Trophoblast cell (in vitro differentiated cells and primary cell): ENCODE results near the gene NYNRIN.
"Not testable (repeated sequence)": the region's sequence is repeated elsewhere in the genome, so short reads cannot be mapped to it uniquely, and the experiment has no call there.

Experiments used
- DNase-seq, 2 donors: peaks; one replicate each; pipeline ENCODE4 v3.0.0-alpha.2; 2016
- H2AFZ ChIP-seq: 2 replicates; pipeline ENCODE4 v1.6.1; 2013; ENCODE audit warnings: low read length, moderate library complexity, mild to moderate bottlenecking; ENCODE audit not compliant: insufficient read depth, poor library complexity
- H2AK5ac ChIP-seq: 2 replicates; pipeline ENCODE4 v1.6.1; 2013; ENCODE audit warnings: mild to moderate bottlenecking, low read length
- H2BK120ac ChIP-seq: 2 replicates; pipeline ENCODE4 v1.6.1; 2013; ENCODE audit warnings: low read length, mild to moderate bottlenecking, moderate library complexity; ENCODE audit not compliant: insufficient read depth, poor library complexity
- H2BK12ac ChIP-seq: 2 replicates; pipeline ENCODE4 v1.6.1; 2013; ENCODE audit warnings: mild to moderate bottlenecking, low read length, moderate library complexity
- H2BK5ac ChIP-seq: 2 replicates; pipeline ENCODE4 v1.6.1; 2013; ENCODE audit warnings: low read length, low read depth, moderate library complexity, mild to moderate bottlenecking; ENCODE audit not compliant: poor library complexity
- H3K14ac ChIP-seq: 2 replicates; pipeline ENCODE4 v1.6.1; 2013; ENCODE audit warnings: mild to moderate bottlenecking, low read length
- H3K18ac ChIP-seq: 2 replicates; pipeline ENCODE4 v1.6.1; 2013; ENCODE audit warnings: mild to moderate bottlenecking, low read length
- H3K23ac ChIP-seq: 2 replicates; pipeline ENCODE4 v1.6.1; 2013; ENCODE audit warnings: low read length
- H3K27ac ChIP-seq: 2 replicates; pipeline ENCODE4 v1.5.1; 2013; ENCODE audit warnings: low read depth, mild to moderate bottlenecking, inconsistent platforms, low read length, moderate library complexity
- H3K27me3 ChIP-seq: 2 replicates; pipeline ENCODE4 v1.6.1; 2013; ENCODE audit warnings: inconsistent platforms, mild to moderate bottlenecking, low read length, moderate library complexity; ENCODE audit not compliant: insufficient read depth
- H3K36me3 ChIP-seq, 2 experiments: 1 replicate in 1 of 2; 2 replicates in 1 of 2; pipeline ENCODE4 v1.6.1; 2013; ENCODE audit warnings: low read length in 2 of 2, mild to moderate bottlenecking in 2 of 2, moderate library complexity in 1 of 2; ENCODE audit not compliant: insufficient read depth in 2 of 2, control insufficient read depth in 1 of 2
- H3K4ac ChIP-seq: 2 replicates; pipeline ENCODE4 v1.6.1; 2013; ENCODE audit warnings: low read depth, mild to moderate bottlenecking, low read length, moderate library complexity
- H3K4me1 ChIP-seq, 2 experiments: 1 replicate in 1 of 2; 2 replicates in 1 of 2; pipeline ENCODE4 v1.6.1; 2013; ENCODE audit warnings: low read length in 2 of 2, mild to moderate bottlenecking in 2 of 2, moderate library complexity in 1 of 2; ENCODE audit not compliant: insufficient read depth in 2 of 2, control insufficient read depth in 1 of 2
- H3K4me2 ChIP-seq: 2 replicates; pipeline ENCODE4 v1.6.1; 2013; ENCODE audit warnings: inconsistent platforms, mild to moderate bottlenecking, low read length, moderate library complexity
- H3K4me3 ChIP-seq: 2 replicates; pipeline ENCODE4 v1.5.1; 2013; ENCODE audit warnings: mild to moderate bottlenecking, low read depth, low read length, inconsistent platforms
- H3K79me1 ChIP-seq: one replicate; pipeline ENCODE4 v1.6.1; 2013; ENCODE audit warnings: low read length
- H3K79me2 ChIP-seq: 2 replicates; pipeline ENCODE4 v1.6.1; 2013; ENCODE audit warnings: low read length, mild to moderate bottlenecking; ENCODE audit not compliant: control insufficient read depth, insufficient read depth, poor library complexity
- H3K9ac ChIP-seq: 2 replicates; pipeline ENCODE4 v1.6.1; 2013; ENCODE audit warnings: mild to moderate bottlenecking, low read length
- H3K9me3 ChIP-seq: 2 replicates; pipeline ENCODE4 v1.6.1; 2013; ENCODE audit warnings: low read depth, mild to moderate bottlenecking, control low read depth, inconsistent platforms, low read length; ENCODE audit not compliant: insufficient read depth
- H4K12ac ChIP-seq: 2 replicates; pipeline ENCODE4 v1.6.1; 2013; ENCODE audit warnings: low read depth, mild to moderate bottlenecking, low read length, moderate library complexity
- H4K8ac ChIP-seq: 2 replicates; pipeline ENCODE4 v1.6.1; 2013; ENCODE audit warnings: low read depth, mild to moderate bottlenecking, low read length, moderate library complexity
- H4K91ac ChIP-seq: one replicate; pipeline ENCODE4 v1.6.1; 2013; ENCODE audit warnings: low read depth, mild to moderate bottlenecking, low read length, moderate library complexity
- WGBS: extraction: QIAGEN DNeasy Blood & Tissue Kit; methylation state at CpG from one replicate; pipeline ENCODE4 v1.1.7; 2013; ENCODE audit warnings: missing lambda C conversion rate; ENCODE audit not compliant: insufficient read length, insufficient coverage; ENCODE audit errors: extremely low coverage; 5-methylcytosine and 5-hydroxymethylcytosine counted together

Gene NYNRIN

DNA sequence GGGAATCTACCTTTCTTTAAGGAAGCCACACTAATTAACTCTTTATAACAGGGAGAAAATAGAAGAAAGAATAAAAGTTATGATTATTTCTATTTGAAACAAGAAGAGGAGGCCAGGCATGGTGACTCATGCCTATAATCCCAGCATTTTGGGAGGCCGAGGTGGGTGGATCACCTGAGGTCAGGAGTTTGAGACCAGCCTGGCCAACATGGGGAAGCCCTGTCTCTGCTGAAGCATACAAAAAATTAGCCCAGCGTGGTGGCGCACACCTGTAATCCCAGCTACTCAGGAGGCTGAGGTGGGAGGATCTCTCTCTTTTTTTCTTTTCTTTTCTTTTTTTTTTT lies 44.3 kb upstream of the NYNRIN start:
- H2AK5ac ChIP-seq, H4K12ac ChIP-seq, H3K18ac ChIP-seq, H3K9me3 ChIP-seq, H3K9ac ChIP-seq, H3K14ac ChIP-seq, H3K4ac ChIP-seq, DNase-seq, H3K23ac ChIP-seq, H3K4me3 ChIP-seq, H3K79me2 ChIP-seq, H3K27me3 ChIP-seq, H3K4me1 ChIP-seq, H3K4me2 ChIP-seq, H2BK5ac ChIP-seq, H3K79me1 ChIP-seq, H3K27ac ChIP-seq, H2BK12ac ChIP-seq, H2BK120ac ChIP-seq, H4K91ac ChIP-seq, H4K8ac ChIP-seq, H3K36me3 ChIP-seq, H2AFZ ChIP-seq: not testable (repeated sequence)
- no CpG with 5 or more reads among the region's 3 CpGs for WGBS

DNA sequence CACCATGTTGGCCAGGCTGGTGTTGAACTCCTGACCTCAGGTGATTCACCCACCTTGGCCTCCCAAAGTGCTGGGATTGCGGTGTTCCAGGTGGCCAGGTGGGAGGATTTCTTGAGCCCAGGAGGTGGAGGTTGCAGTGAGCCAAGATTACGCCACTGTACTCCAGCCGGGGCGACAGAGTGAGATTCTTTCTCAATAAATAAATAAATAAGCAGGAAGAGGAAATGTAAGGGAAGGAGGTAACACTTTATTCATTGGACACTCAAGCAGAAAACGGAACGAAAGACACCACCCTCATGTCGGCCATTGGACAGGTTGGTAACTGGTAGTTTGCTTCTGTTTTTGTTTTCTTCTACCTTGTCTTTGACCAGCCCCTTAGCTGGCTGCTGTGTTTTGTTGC lies 43.8 kb upstream of the NYNRIN start:
- no CpG with 5 or more reads among the region's 7 CpGs for WGBS
- no peak for DNase-seq
- H4K12ac ChIP-seq, result no peak overlapping the region

DNA sequence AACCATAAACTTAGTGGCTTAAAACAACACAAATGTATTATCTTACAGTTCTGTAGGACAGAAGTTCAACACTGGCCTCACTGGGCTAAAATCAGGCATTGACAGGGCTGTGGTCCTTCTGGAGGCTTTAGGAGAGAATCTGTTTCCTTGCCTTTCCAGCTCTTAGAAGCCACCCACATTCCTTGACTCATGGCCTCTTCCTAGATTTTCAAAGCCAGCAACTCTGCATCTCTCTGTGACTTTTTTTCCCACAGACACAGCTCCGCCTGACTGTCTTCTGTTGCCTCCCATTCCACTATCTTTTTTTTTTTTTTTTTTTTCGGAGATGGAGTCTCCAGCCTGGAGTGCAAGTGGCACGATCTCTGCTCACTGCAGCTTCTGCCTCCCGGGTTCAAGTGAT lies 42.6 kb upstream of the NYNRIN start:
- Histone ChIP-seq H2BK120ac (no peak overlapping the region), H3K9ac (no peak overlapping the region), H4K12ac (no peak overlapping the region), H3K79me2 (no peaks in the 10 kb centered on the region), H3K4me3 (no peak overlapping the region), H3K27me3 (peaks cover 5% of the 10 kb centered on the region), H3K4me1 (no peaks in the 10 kb centered on the region), H3K79me1 (no peaks in the 10 kb centered on the region), H2AK5ac (no peak overlapping the region), H4K8ac (no peak overlapping the region), H3K14ac (no peak overlapping the region), H3K36me3 (no peaks in the 10 kb centered on the region), H2BK12ac (no peak overlapping the region), H3K23ac (no peak overlapping the region), H3K9me3 (no peaks in the 10 kb centered on the region), H2BK5ac (no peak overlapping the region), H3K27ac (no peak overlapping the region), H3K18ac (no peak overlapping the region), H3K4me2 (no peak overlapping the region), H4K91ac (no peak overlapping the region), H3K4ac (no peak overlapping the region), H2AFZ (no peak overlapping the region)
- no CpG with 5 or more reads among the region's 4 CpGs for WGBS
- DNase-seq, result no peak

More for the DNA sequence above, 43.8 kb upstream of the NYNRIN start:
- no peak overlapping the region for H3K14ac ChIP-seq
- no peak overlapping the region for H3K27ac ChIP-seq
- no peaks in the 10 kb centered on the region for H3K9me3 ChIP-seq
- H3K36me3 ChIP-seq, result no peaks in the 10 kb centered on the region
- no peak overlapping the region for H2BK120ac ChIP-seq
- H2AFZ ChIP-seq, result no peak overlapping the region
- no peak overlapping the region for H3K9ac ChIP-seq
- H2BK12ac ChIP-seq, result no peak overlapping the region
- H3K79me2 ChIP-seq, result no peaks in the 10 kb centered on the region
- H4K91ac ChIP-seq, result no peak overlapping the region
- H3K79me1 ChIP-seq, result no peaks in the 10 kb centered on the region
- no peak overlapping the region for H3K18ac ChIP-seq
- H3K27me3 ChIP-seq, result peaks cover 5% of the 10 kb centered on the region
- H3K4me2 ChIP-seq, result no peak overlapping the region
- no peak overlapping the region for H2BK5ac ChIP-seq
- H3K4me3 ChIP-seq, result no peak overlapping the region
- H3K4me1 ChIP-seq, result no peaks in the 10 kb centered on the region
- H3K4ac ChIP-seq, result no peak overlapping the region
- H2AK5ac ChIP-seq, result no peak overlapping the region
- H3K23ac ChIP-seq, result no peak overlapping the region
- H4K8ac ChIP-seq, result no peak overlapping the region

DNA sequence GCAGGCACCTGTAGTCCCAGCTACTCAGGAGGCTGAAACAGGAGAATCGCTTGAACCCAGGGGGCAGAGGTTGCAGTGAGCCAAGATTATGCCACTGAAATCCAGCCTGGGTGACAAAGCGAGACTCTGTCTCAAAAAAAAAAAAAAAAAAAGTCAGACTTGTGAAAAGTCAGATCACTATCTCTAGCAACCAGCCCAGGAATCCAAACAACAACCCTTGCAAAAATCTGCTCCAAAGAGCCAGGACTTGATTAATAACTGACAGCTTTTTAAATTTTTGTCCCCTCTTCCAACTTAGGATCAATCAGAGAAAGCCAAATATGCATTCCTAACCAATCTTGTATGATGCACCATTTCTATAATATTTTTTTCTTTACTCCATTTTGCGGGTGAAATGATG lies 38.5 kb upstream of the NYNRIN start:
- Histone ChIP-seq H3K4me3 (no peak overlapping the region), H3K27ac (no peak overlapping the region), H4K91ac (no peak overlapping the region), H2AK5ac (no peak overlapping the region), H3K9me3 (no peaks in the 10 kb centered on the region), H3K27me3 (no peaks in the 10 kb centered on the region), H3K9ac (no peak overlapping the region), H2BK12ac (no peak overlapping the region), H3K4me2 (no peak overlapping the region), H3K23ac (no peak overlapping the region), H3K14ac (no peak overlapping the region), H3K18ac (no peak overlapping the region), H3K79me1 (no peaks in the 10 kb centered on the region), H3K4me1 (no peaks in the 10 kb centered on the region), H4K8ac (no peak overlapping the region), H2BK120ac (no peak overlapping the region), H2BK5ac (no peak overlapping the region), H4K12ac (no peak overlapping the region), H3K4ac (no peak overlapping the region), H3K79me2 (no peaks in the 10 kb centered on the region), H3K36me3 (no peaks in the 10 kb centered on the region), H2AFZ (no peak overlapping the region)
- WGBS, result no CpG with 5 or more reads among the region's 3 CpGs
- DNase-seq, result peak; percentile 28 to 78
